Keratinocyte (primary cell): Measurements from ENCODE around the gene TRAPPC3L. TPM values are rescaled to one million over a fixed set of nuclear protein-coding genes. Genes with fewer than 3 reads are reported as not detected.

Source experiments
- DNase-seq: peaks from one replicate; pipeline ENCODE4 v3.0.0-alpha.2; 2011; ENCODE audit warnings: low read depth, missing footprints, low spot score
- FAIRE-seq: peaks from 2 replicates; lab custom pipeline; 2011; peaks lifted over from hg19 to GRCh38; lab: Jason Lieb, UNC
- H2AFZ ChIP-seq: 2 replicates; pipeline ENCODE4 v1.6.0; 2012; ENCODE audit warnings: low read length, control low read depth, inconsistent platforms; ENCODE audit not compliant: control insufficient read depth
- H3K27ac ChIP-seq: 2 replicates; pipeline ENCODE4 v1.5.1; 2011; ENCODE audit warnings: low read length; ENCODE audit not compliant: control insufficient read depth, insufficient read depth
- H3K27me3 ChIP-seq: 3 replicates; pipeline ENCODE4 v1.6.0; 2011; ENCODE audit warnings: low read length; ENCODE audit not compliant: control insufficient read depth, insufficient read depth; ENCODE audit errors: extremely low read depth
- H3K36me3 ChIP-seq, 2 experiments: 2 replicates in 1 of 2; 3 replicates in 1 of 2; pipeline ENCODE4 v1.5.1; 2011; ENCODE audit warnings: low read length in 2 of 2, mild to moderate bottlenecking in 1 of 2; ENCODE audit not compliant: control insufficient read depth in 2 of 2, insufficient read depth in 2 of 2; ENCODE audit errors: extremely low read depth in 1 of 2
- H3K4me1 ChIP-seq: 3 replicates; pipeline ENCODE4 v1.5.1; 2011; ENCODE audit warnings: low read length; ENCODE audit not compliant: control insufficient read depth, insufficient read depth; ENCODE audit errors: extremely low read depth
- H3K4me2 ChIP-seq: 3 replicates; pipeline ENCODE4 v1.6.0; 2011; ENCODE audit warnings: low read depth, low read length; ENCODE audit not compliant: control insufficient read depth, insufficient read depth; ENCODE audit errors: extremely low read depth
- H3K4me3 ChIP-seq, 3 experiments: fragments of 200-600 bp in 1 of 3; sonication (generic) in 1 of 3; 2 replicates in 2 of 3; 3 replicates in 1 of 3; pipeline ENCODE4 v1.5.1; 2011 to 2016; ENCODE audit warnings: low read length in 3 of 3, mild to moderate bottlenecking in 3 of 3, control low read depth in 2 of 3, inconsistent platforms in 1 of 3, low read depth in 1 of 3, mixed read lengths in 1 of 3, mixed run types in 1 of 3, moderate library complexity in 1 of 3; ENCODE audit not compliant: control insufficient read depth in 2 of 3, insufficient read depth in 2 of 3; ENCODE audit errors: extremely low read depth in 1 of 3
- H3K79me2 ChIP-seq: 2 replicates; pipeline ENCODE4 v1.6.0; 2012; ENCODE audit warnings: low read length; ENCODE audit not compliant: control insufficient read depth, insufficient read depth
- H3K9ac ChIP-seq: 3 replicates; pipeline ENCODE4 v1.6.0; 2011; ENCODE audit warnings: low read length; ENCODE audit not compliant: control insufficient read depth, insufficient read depth; ENCODE audit errors: extremely low read depth
- H3K9me1 ChIP-seq: 3 replicates; pipeline ENCODE4 v1.6.0; 2011; ENCODE audit warnings: low read length; ENCODE audit not compliant: control insufficient read depth, insufficient read depth; ENCODE audit errors: extremely low read depth
- H3K9me3 ChIP-seq: 2 replicates; pipeline ENCODE4 v1.5.1; 2012; ENCODE audit warnings: low read depth, low read length; ENCODE audit not compliant: control insufficient read depth
- H4K20me1 ChIP-seq: 3 replicates; pipeline ENCODE4 v1.6.0; 2011; ENCODE audit warnings: low read length; ENCODE audit not compliant: control insufficient read depth, insufficient read depth; ENCODE audit errors: extremely low read depth
- CTCF ChIP-seq, 3 experiments: IDR thresholded peaks in 1 of 3; conservative IDR thresholded peaks in 1 of 3; optimal IDR thresholded peaks in 1 of 3; 2 replicates in 2 of 3; 3 replicates in 1 of 3; pipeline versions ENCODE3 to v1.5.1; 2011; ENCODE audit warnings: low read length in 3 of 3, mild to moderate bottlenecking in 3 of 3, moderate library complexity in 2 of 3, control low read depth in 1 of 3, inconsistent platforms in 1 of 3; ENCODE audit not compliant: insufficient read depth in 2 of 3; ENCODE audit errors: extremely low read depth in 1 of 3
- EZH2 ChIP-seq: IDR thresholded peaks from one replicate; pipeline ENCODE4 v1.6.1; 2012; ENCODE audit warnings: inconsistent platforms, mild to moderate bottlenecking, low read length, moderate library complexity
- dilution Hi-C: fragments of 300-500 bp; cut with MboI; formaldehyde crosslinking; loops from one replicate; pipeline ENCODE4 v1.7.0; 2020; ENCODE audit warnings: low sequenced_read_pairs; ENCODE audit not compliant: extremely low pct_ligation_motif_present
- polyA plus RNA-seq, 5 experiments: library from polyadenylated mRNA; depleted of rRNA in 3 of 5; stranded (reverse) in 3 of 5; stranded (forward) in 1 of 5; unstranded in 1 of 5; fragments of >200 nt; gene quantifications; 1 replicate in 1 of 5; 2 replicates in 3 of 5; 3 replicates in 1 of 5; pipeline versions ENCODE4 v1.2.1 to v1.2.3, GENCODE V29; 2011 to 2012; ENCODE audit warnings: missing spikeins in 2 of 5, low read depth in 1 of 5, low replicate concordance in 1 of 5

Gene TRAPPC3L
- polyA plus RNA-seq, 1 donor (not counting 4 experiments of a cell fraction or from before 2014, with no cell fraction given) = 0.31 TPM

GRCh38 chr6:116556065-116556464 lies 10.6 kb upstream of the TRAPPC3L start:
- no peaks in the 10 kb centered on the region for H3K9me1 ChIP-seq
- DNase-seq (no peak), FAIRE-seq (peak; percentile 79)
- peak overlapping the region; percentile 61 for H3K4me2 ChIP-seq
- H3K9me3 ChIP-seq = no peaks in the 10 kb centered on the region
- dilution Hi-C loops = no loop called here
- H3K79me2 ChIP-seq = no peaks in the 10 kb centered on the region
- H2AFZ ChIP-seq = peak overlapping the region; percentile 25
- H3K36me3 ChIP-seq = no peaks in the 10 kb centered on the region
- TF ChIP-seq EZH2 = no peak
- TF ChIP-seq CTCF (optimal IDR thresholded peaks at IDR 0.05 in 1 of 3, IDR thresholded peaks at IDR 0.05 in 1 of 3, conservative IDR thresholded peaks at IDR 0.05 in 1 of 3; ENCODE audit: extremely low read depth in 1 of 3, insufficient read depth in 2 of 3, low read length in 3 of 3) = no peak
- H3K4me3 ChIP-seq = no peak overlapping the region
- no peaks in the 10 kb centered on the region for H3K27me3 ChIP-seq
- peaks cover 44% of the 10 kb centered on the region for H3K4me1 ChIP-seq
- H4K20me1 ChIP-seq = no peaks in the 10 kb centered on the region
- peak overlapping the region; percentile 44 for H3K27ac ChIP-seq
- no peak overlapping the region for H3K9ac ChIP-seq

DNA sequence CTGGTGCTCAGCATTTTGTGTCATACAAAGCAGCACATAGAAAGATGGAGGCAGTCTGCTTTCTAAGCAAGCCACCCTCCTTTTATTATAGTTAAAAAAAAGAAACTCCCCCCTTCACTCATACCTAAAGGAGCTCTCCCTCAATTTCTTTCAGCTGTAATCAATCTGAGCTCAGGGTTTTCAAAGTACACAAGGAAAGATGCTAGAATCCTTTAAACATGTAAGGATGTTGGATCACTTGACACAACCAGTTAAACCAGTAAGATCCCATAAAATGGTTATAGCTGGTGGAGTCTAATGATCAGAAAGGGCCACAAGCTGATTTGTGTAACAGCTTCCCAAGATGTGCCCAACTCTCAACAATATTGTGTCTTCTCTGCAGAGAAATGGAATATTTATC lies 8.0 kb upstream of the TRAPPC3L start, which contains the start of gene CALHM4:
Gene CALHM4, plus strand, starts transcription at position 301 of the 400 bp plus-strand sequence. Its CDS starts 43 bp downstream, at position 344.
- TF ChIP-seq EZH2 (no peak), CTCF (optimal IDR thresholded peaks at IDR 0.05 in 1 of 3, IDR thresholded peaks at IDR 0.05 in 1 of 3, conservative IDR thresholded peaks at IDR 0.05 in 1 of 3; ENCODE audit: extremely low read depth in 1 of 3, insufficient read depth in 2 of 3, low read length in 3 of 3) (no peak)
- dilution Hi-C loops = no loop called here
- no peaks in the 10 kb centered on the region for H4K20me1 ChIP-seq
- H3K4me2 ChIP-seq = no peak within 1 kb of the TSS
- H3K4me1 ChIP-seq = peaks cover 33% of the 10 kb centered on the region
- no peaks in the 10 kb centered on the region for H3K27me3 ChIP-seq
- FAIRE-seq = no peak
- H3K9me1 ChIP-seq = no peaks in the 10 kb centered on the region
- no peaks in the 10 kb centered on the region for H3K36me3 ChIP-seq
- no peak within 1 kb of the TSS for H3K4me3 ChIP-seq
- DNase-seq = no peak
- H3K9ac ChIP-seq = no peak within 1 kb of the TSS
- H2AFZ ChIP-seq = no peak within 1 kb of the TSS
- no peaks in the 10 kb centered on the region for H3K79me2 ChIP-seq
- no peak within 1 kb of the TSS for H3K27ac ChIP-seq
- H3K9me3 ChIP-seq = no peaks in the 10 kb centered on the region
